Peyer's patch (tissue), 4 donors: ENCODE data around the gene PRSS3. TPM values are rescaled to one million over a fixed set of nuclear protein-coding genes. Genes with fewer than 3 reads are reported as not detected.
"Not testable (repeated sequence)": the region's sequence is repeated elsewhere in the genome, so short reads cannot be mapped to it uniquely, and the experiment has no call there.

ENCODE experiments used
- DNase-seq, 3 donors: peaks; one replicate each; pipeline ENCODE4 v3.0.0-alpha.2; 2017 to 2019
- H3K27ac ChIP-seq, 4 donors: fragments of 200-600 bp; sonication (generic); one replicate each; pipeline ENCODE4 v1.5.1; 2016 to 2019
- H3K27me3 ChIP-seq, 2 donors: fragments of 200-600 bp; sonication (generic); one replicate each; pipeline ENCODE4 v1.5.1; 2019
- H3K36me3 ChIP-seq, 3 donors: fragments of 200-600 bp; sonication (generic); one replicate each; pipeline ENCODE4 v1.5.1; 2016 to 2019
- H3K4me1 ChIP-seq, 4 donors: fragments of 200-600 bp; sonication (generic); one replicate each; pipeline ENCODE4 v1.5.1; 2016 to 2019
- H3K4me3 ChIP-seq, 4 donors: fragments of 200-600 bp; sonication (generic); 1 replicate in 3 of 4; 2 replicates in 1 of 4; pipeline ENCODE4 v1.5.1; 2016 to 2019; ENCODE audit warnings: mild to moderate bottlenecking in 1 of 4
- H3K9me3 ChIP-seq, 4 donors: fragments of 200-600 bp; sonication (generic); one replicate each; pipeline ENCODE4 v1.5.1; 2016 to 2019; ENCODE audit warnings: mild to moderate bottlenecking in 1 of 4
- CTCF ChIP-seq, 6 experiments: fragments of 450-650 bp in 4 of 6; fragments of 200-600 bp in 2 of 6; sonication (generic) in 1 of 6; IDR thresholded peaks; one replicate each; pipeline ENCODE4 v1.5.1; 2017 to 2019; ENCODE audit warnings: antibody characterized with exemption in 6 of 6, mild to moderate bottlenecking in 3 of 6, moderate library complexity in 1 of 6
- POLR2A ChIP-seq, 2 donors: fragments of 450-650 bp; IDR thresholded peaks; one replicate each; pipeline ENCODE4 v1.5.1; 2017; ENCODE audit warnings: antibody characterized with exemption in 2 of 2, mild to moderate bottlenecking in 2 of 2, moderate library complexity in 2 of 2
- total RNA-seq, 4 donors: library from RNA; depleted of rRNA; stranded (reverse); fragments of >200 nt; gene quantifications; one replicate each; pipeline ENCODE4 v1.1.0, GENCODE V29; 2016

PRSS3 gene
- total RNA-seq, 4 donors from 2014 or later = 20.6 to 281 (median 209) TPM

GRCh38 chr9:33808979-33809322 lies 13.6 kb downstream of the PRSS3 start:
- H3K4me3 ChIP-seq, H3K9me3 ChIP-seq, H3K27ac ChIP-seq, H3K36me3 ChIP-seq, DNase-seq, H3K27me3 ChIP-seq, H3K4me1 ChIP-seq: not testable (repeated sequence)

- no peak overlapping the region for H3K27ac ChIP-seq
- no peaks in the 10 kb centered on the region for H3K27me3 ChIP-seq
- TF ChIP-seq CTCF (IDR thresholded peaks at IDR 0.05) (no peak), POLR2A (IDR thresholded peaks at IDR 0.05) (no peak)
- H3K4me1 ChIP-seq = peaks cover 0 to 8% (median 1%) of the 10 kb centered on the region in 4 donors
- H3K4me3 ChIP-seq = no peak overlapping the region
- H3K9me3 ChIP-seq = no peaks in the 10 kb centered on the region
- DNase-seq = no peak
- H3K36me3 ChIP-seq = no peaks in the 10 kb centered on the region
Observed at GRCh38 chr9:33809506-33809905, 14.1 kb downstream of the PRSS3 start.

GRCh38 chr9:33813712-33814641 lies 18.6 kb downstream of the PRSS3 start:
- Histone ChIP-seq H3K4me1 (peaks cover 0 to 31% (median 4%) of the 10 kb centered on the region in 4 donors), H3K9me3 (no peaks in the 10 kb centered on the region), H3K4me3 (no peak overlapping the region), H3K27me3 (no peaks in the 10 kb centered on the region), H3K27ac (peak overlapping the region; percentile 34 to 100 (median 99)), H3K36me3 (no peaks in the 10 kb centered on the region)
- TF ChIP-seq CTCF (IDR thresholded peaks at IDR 0.05) (peak; percentile 65 to 79 (median 70)), POLR2A (IDR thresholded peaks at IDR 0.05) (no peak)
- peak in 2 of 3 donors; percentile 61 to 65 for DNase-seq

- H3K36me3 ChIP-seq = no peaks in the 10 kb centered on the region
- TF ChIP-seq POLR2A (IDR thresholded peaks at IDR 0.05) = no peak
- no peak for TF ChIP-seq CTCF (IDR thresholded peaks at IDR 0.05)
- no peak for DNase-seq
- peak overlapping the region; percentile 99 to 100 (median 99) for H3K27ac ChIP-seq
- H3K9me3 ChIP-seq = no peaks in the 10 kb centered on the region
- H3K4me1 ChIP-seq = peaks cover 0 to 49% (median 4%) of the 10 kb centered on the region in 4 donors
- peak overlapping the region in 1 of 4 donors; percentile 95 for H3K4me3 ChIP-seq
- no peaks in the 10 kb centered on the region for H3K27me3 ChIP-seq
Observed at GRCh38 chr9:33815781-33816180, 20.4 kb downstream of the PRSS3 start.

GRCh38 chr9:33816327-33817252 lies 21.2 kb downstream of the PRSS3 start, which contains the start of gene UBE2R2:
UBE2R2 (plus strand) TSS chr9:33817160; CDS start chr9:33817758, 598 bp downstream.
- no peaks in the 10 kb centered on the region for H3K9me3 ChIP-seq
- no peaks in the 10 kb centered on the region for H3K36me3 ChIP-seq
- peak; percentile 89 to 98 (median 96) for DNase-seq
- H3K4me3 ChIP-seq = peak within 1 kb of the TSS; percentile 91 to 95 (median 92)
- TF ChIP-seq CTCF (IDR thresholded peaks at IDR 0.05) (peak in 1 of 6 experiments; percentile 13), POLR2A (IDR thresholded peaks at IDR 0.05) (peak; percentile 81 to 90)
- peaks cover 0 to 54% (median 4%) of the 10 kb centered on the region in 4 donors for H3K4me1 ChIP-seq
- peak within 1 kb of the TSS; percentile 99 to 100 (median 99) for H3K27ac ChIP-seq
- H3K27me3 ChIP-seq = no peaks in the 10 kb centered on the region
